ENCODE data around the gene PARD6B. TPM values are rescaled to one million over a fixed set of nuclear protein-coding genes. Genes with fewer than 3 reads are reported as not detected.

The PARD6B gene
- total and polyA plus RNA-seq, 2 donors (not counting 3 experiments of a cell fraction or from before 2014, with no cell fraction given): 0.03 TPM; not detected in 1

GRCh38 chr20:50745634-50746137, 14.3 kb downstream of the PARD6B start:
- Histone ChIP-seq H3K4me3 (replicated peaks in 1 of 3; ENCODE audit: insufficient read depth in 1 of 3, low read depth in 1 of 3, low read length in 3 of 3) (no peak overlapping the region), H3K9me1 (replicated peaks; ENCODE audit: control insufficient read depth, extremely low read depth, insufficient read depth, low read length) (no peaks in the 10 kb centered on the region), H2AFZ (ENCODE audit: low read depth, low read length) (no peak overlapping the region), H3K4me2 (ENCODE audit: insufficient read depth, low read length) (no peak overlapping the region), H3K27ac (ENCODE audit: insufficient read depth, low read depth, low read length) (no peak overlapping the region), H3K9ac (replicated peaks; ENCODE audit: extremely low read depth, insufficient read depth, low read length) (no peak overlapping the region), H3K79me2 (ENCODE audit: control insufficient read depth, insufficient read depth, low read length) (no peaks in the 10 kb centered on the region), H3K9me3 (replicated peaks; ENCODE audit: control insufficient read depth, insufficient read depth, low read length) (no peaks in the 10 kb centered on the region), H3K36me3 (ENCODE audit: control insufficient read depth in 2 of 2, extremely low read depth in 1 of 2, insufficient read depth in 2 of 2, low read length in 2 of 2) (no peaks in the 10 kb centered on the region), H3K27me3 (ENCODE audit: control insufficient read depth in 2 of 2, insufficient read depth in 2 of 2, low read length in 2 of 2) (peaks cover 0 to 3% of the 10 kb centered on the region in 2 experiments), H4K20me1 (replicated peaks; ENCODE audit: control insufficient read depth, extremely low read depth, insufficient read depth, low read length) (no peaks in the 10 kb centered on the region), H3K4me1 (ENCODE audit: control insufficient read depth, extremely low read depth, insufficient read depth, low read length) (peaks cover 9% of the 10 kb centered on the region)
- TF ChIP-seq MAX (IDR thresholded peaks at IDR 0.05; ENCODE audit: insufficient read depth, insufficient read length): no peak
- TF ChIP-seq EZH2 (IDR thresholded peaks at IDR 0.05; ENCODE audit: borderline replicate concordance, low read depth, low read length, severe bottlenecking): no peak
- TF ChIP-seq FOS (IDR thresholded peaks at IDR 0.05; ENCODE audit: borderline replicate concordance, insufficient read depth, low read length): no peak
- DNase-seq (ENCODE audit: low read depth, low spot score) (no peak), FAIRE-seq (no peak)
- POLR2A ChIA-PET: interaction anchor here (0.6 to 0.9 kb wide), 2 partner anchors 12 to 737 kb away, joined by 3 to 6 read pairs; no protein-coding TSS in a partner anchor
- CTCF ChIA-PET: interaction anchor here (1.7 to 8.9 kb wide), 3 partner anchors 118 to 560 kb away, joined by 5 to 181 read pairs (median 6); no protein-coding TSS in a partner anchor
- intact Hi-C loops (cut with micrococcal nuclease): loop anchor here (2.0 to 10.0 kb wide), 2 partner anchors 151 to 559 kb away; no protein-coding TSS in a partner anchor
- no TSS peak for BruUV-seq (replicated peaks)
- dilution Hi-C loops (cut with MboI; ENCODE audit: extremely low pct_ligation_motif_present, low sequenced_read_pairs): no loop called here

DNA sequence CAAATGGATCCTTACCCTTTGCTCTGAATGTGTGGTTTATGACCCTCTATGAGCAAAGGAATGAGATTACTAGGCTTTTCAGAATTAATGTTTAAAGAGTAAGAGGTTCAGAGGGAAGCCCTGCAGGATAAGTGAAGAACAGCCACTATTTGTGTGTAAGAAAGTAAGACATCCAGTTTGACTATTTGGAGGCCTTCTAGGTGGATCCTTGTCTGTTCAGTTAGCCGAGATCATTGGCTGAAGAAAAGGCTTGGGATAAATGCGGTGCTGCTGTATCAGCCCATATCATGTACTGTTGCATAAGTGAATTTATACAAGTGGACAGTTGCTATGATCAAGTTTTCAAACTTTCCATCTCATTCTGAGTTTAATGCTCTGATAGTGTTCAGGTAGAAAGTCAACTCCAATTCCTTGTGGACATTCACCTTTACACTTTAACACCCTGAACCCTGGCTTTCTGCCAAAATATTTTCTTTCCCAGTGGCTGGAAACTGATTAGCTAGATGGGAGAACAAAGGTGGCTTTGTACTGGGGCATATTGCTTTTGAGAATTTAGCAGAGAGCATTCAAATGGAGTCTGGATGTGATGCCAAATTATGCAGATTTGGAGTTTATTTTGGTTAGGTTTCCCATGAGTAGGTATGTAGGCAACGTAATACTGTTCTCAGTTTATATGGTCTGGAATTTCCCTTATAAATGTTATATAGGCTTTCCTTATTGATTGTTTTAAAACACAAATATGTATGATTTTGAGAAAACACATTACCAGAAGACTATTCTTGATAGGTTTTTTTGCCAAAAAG, 15.0 kb downstream of the PARD6B start:
- H3K4me1 ChIP-seq (ENCODE audit: control insufficient read depth, extremely low read depth, insufficient read depth, low read length): peaks cover 5% of the 10 kb centered on the region
- H3K79me2 ChIP-seq (ENCODE audit: control insufficient read depth, insufficient read depth, low read length): no peaks in the 10 kb centered on the region
- H3K9me1 ChIP-seq (replicated peaks; ENCODE audit: control insufficient read depth, extremely low read depth, insufficient read depth, low read length): no peaks in the 10 kb centered on the region
- TF ChIP-seq EZH2 (IDR thresholded peaks at IDR 0.05; ENCODE audit: borderline replicate concordance, low read depth, low read length, severe bottlenecking): no peak
- H3K9me3 ChIP-seq (replicated peaks; ENCODE audit: control insufficient read depth, insufficient read depth, low read length): no peaks in the 10 kb centered on the region
- no peak overlapping the region for H3K4me2 ChIP-seq (ENCODE audit: insufficient read depth, low read length)
- DNase-seq (ENCODE audit: low read depth, low spot score) (no peak), FAIRE-seq (no peak)
- intact Hi-C loops (cut with micrococcal nuclease) (loop anchor here (10.0 kb wide), 1 partner anchor 152 kb away; no protein-coding TSS in a partner anchor), dilution Hi-C loops (cut with MboI; ENCODE audit: extremely low pct_ligation_motif_present, low sequenced_read_pairs) (no loop called here)
- POLR2A ChIA-PET: interaction anchor here (0.6 to 0.9 kb wide), 2 partner anchors 12 to 738 kb away, joined by 3 to 6 read pairs; no protein-coding TSS in a partner anchor
- peaks cover 0 to 3% of the 10 kb centered on the region in 2 experiments for H3K27me3 ChIP-seq (ENCODE audit: control insufficient read depth in 2 of 2, insufficient read depth in 2 of 2, low read length in 2 of 2)
- H3K36me3 ChIP-seq (ENCODE audit: control insufficient read depth in 2 of 2, extremely low read depth in 1 of 2, insufficient read depth in 2 of 2, low read length in 2 of 2): no peaks in the 10 kb centered on the region
- H2AFZ ChIP-seq (ENCODE audit: low read depth, low read length): no peak overlapping the region
- no peak overlapping the region for H3K9ac ChIP-seq (replicated peaks; ENCODE audit: extremely low read depth, insufficient read depth, low read length)
- no peak overlapping the region for H3K4me3 ChIP-seq (replicated peaks in 1 of 3; ENCODE audit: insufficient read depth in 1 of 3, low read depth in 1 of 3, low read length in 3 of 3)
- CTCF ChIA-PET: interaction anchor here (8.9 kb wide), 1 partner anchor 119 kb away, joined by 181 read pairs; no protein-coding TSS in a partner anchor
- H4K20me1 ChIP-seq (replicated peaks; ENCODE audit: control insufficient read depth, extremely low read depth, insufficient read depth, low read length): no peaks in the 10 kb centered on the region
- no peak overlapping the region for H3K27ac ChIP-seq (ENCODE audit: insufficient read depth, low read depth, low read length)
- no TSS peak for BruUV-seq (replicated peaks)

Data from endothelial cell of umbilical vein (primary cell).